GM18499 (cell line): ENCODE results near the gene PNMA8A.
"Not testable (repeated sequence)": the region's sequence is repeated elsewhere in the genome, so short reads cannot be mapped to it uniquely, and the experiment has no call there.

Source experiments
- ATAC-seq: cut with Tn5 transposase; IDR thresholded peaks from one replicate; pipeline ENCODE4 v1.9.1; 2021; ENCODE audit warnings: moderate number of reproducible peaks; ENCODE audit not compliant: insufficient read depth, unreplicated experiment

PNMA8A gene

GRCh38 chr19:46435689-46436088, 35.7 kb downstream of the PNMA8A start:
- ATAC-seq = not testable (repeated sequence)

GRCh38 chr19:46435009-46435408, 36.4 kb downstream of the PNMA8A start:
- ATAC-seq = no peak

- not testable (repeated sequence) for ATAC-seq
Observed at GRCh38 chr19:46433470-46433869, 37.9 kb downstream of the PNMA8A start.

GRCh38 chr19:46431824-46432223, 39.5 kb downstream of the PNMA8A start:
- no peak for ATAC-seq

- ATAC-seq = no peak
Observed at GRCh38 chr19:46429999-46430398, 41.4 kb downstream of the PNMA8A start.

GRCh38 chr19:46428239-46429135, 42.9 kb downstream of the PNMA8A start, which contains the start of gene PNMA8C:
Gene PNMA8C (minus strand): TSS chr19:46428936. CDS start chr19:46428359, 577 bp downstream.
- no peak for ATAC-seq

GRCh38 chr19:46427518-46428045, 43.8 kb downstream of the PNMA8A start:
- no peak for ATAC-seq

GRCh38 chr19:46426506-46427162, 44.7 kb downstream of the PNMA8A start:
- ATAC-seq = no peak

- ATAC-seq = no peak
Observed at GRCh38 chr19:46426035-46426505, 45.3 kb downstream of the PNMA8A start.

- no peak for ATAC-seq
Observed at GRCh38 chr19:46423188-46423587, 48.2 kb downstream of the PNMA8A start.

GRCh38 chr19:46422344-46422743, 49.0 kb downstream of the PNMA8A start:
- ATAC-seq = no peak

- no peak for ATAC-seq
Observed at GRCh38 chr19:46420056-46420455, 51.3 kb downstream of the PNMA8A start.
